Psoas muscle (tissue), 8 donors: Measurements from ENCODE around the gene RINL. TPM values are rescaled to one million over a fixed set of nuclear protein-coding genes. Genes with fewer than 3 reads are reported as not detected.

Source experiments
- ATAC-seq, 4 donors: fragments of 200-7000 bp; cut with Tn5 transposase; one replicate each; pipeline ENCODE4 v1.9.1; 2020; ENCODE audit warnings: moderate library complexity in 3 of 4, mild to moderate bottlenecking in 2 of 4
- DNase-seq, 2 donors: peaks; one replicate each; pipeline ENCODE4 v3.0.0-alpha.2; 2020
- H3K27ac ChIP-seq: fragments of 200-600 bp; one replicate; pipeline ENCODE4 v1.8.0; 2022
- H3K27me3 ChIP-seq, 3 donors: fragments of 200-600 bp in 1 of 3; one replicate each; pipeline versions ENCODE4 v1.6.1 to v1.8.0; 2013 to 2022; ENCODE audit warnings: low read length in 2 of 3, mild to moderate bottlenecking in 2 of 3, moderate library complexity in 1 of 3; ENCODE audit not compliant: insufficient read depth in 3 of 3
- H3K36me3 ChIP-seq, 2 donors: fragments of 200-600 bp in 1 of 2; one replicate each; pipeline versions ENCODE4 v1.6.1 to v1.8.0; 2013 to 2022; ENCODE audit warnings: low read depth in 1 of 2, mild to moderate bottlenecking in 1 of 2, moderate library complexity in 1 of 2; ENCODE audit not compliant: insufficient read depth in 1 of 2
- H3K4me1 ChIP-seq: fragments of 200-600 bp; one replicate; pipeline ENCODE4 v1.8.0; 2022
- H3K4me3 ChIP-seq: fragments of 200-600 bp; one replicate; pipeline ENCODE4 v1.8.0; 2022; ENCODE audit warnings: mild to moderate bottlenecking
- H3K9me3 ChIP-seq: fragments of 200-600 bp; one replicate; pipeline ENCODE4 v1.8.0; 2022
- WGBS, 3 donors: extraction: QIAGEN DNeasy Blood & Tissue Kit; methylation state at CpG; one replicate each; pipeline versions ENCODE4 v1.1.6 to v1.1.7; 2013; 5-methylcytosine and 5-hydroxymethylcytosine counted together
- intact Hi-C, 2 donors: fragments of 100-400 bp; cut with DNase I; formaldehyde crosslinking; loops; one replicate each; pipeline versions ENCODE4 v1.11.0 to v1.14.2; 2022
- polyA plus RNA-seq, 3 donors: library from polyadenylated mRNA; stranded (reverse); fragments of 200-250 nt; gene quantifications; one replicate each; pipeline ENCODE4 v1.2.3, GENCODE V29; 2013
- total RNA-seq, 4 donors: library from RNA; stranded (reverse); fragmentation: NEBNext Ultra II Directional in 2 of 4; extraction: Animal tissue kit (Norgen Biotek cat#: 25700) in 2 of 4; gene quantifications; one replicate each; pipeline versions ENCODE4 v1.2.1 to v1.2.4, GENCODE V29; 2021 to 2023
- TF ChIP-seq, protein P1 (sequence below): fragments of 200-600 bp; IDR thresholded peaks from one replicate; pipeline ENCODE4 v1.8.0; 2022; ENCODE audit warnings: antibody characterized with exemption
- donor health status: healthy with polysubstance abuse.
- donor health status: DM: no; HTN: no; CAD: no; lungs with moderate emphysema.
- donor health status: Bipolar disorder and iron deficiency.
- donor health status: healthy.
- donor health status: DM: yes; HTN: yes; CAD: no.
- donor health status: DM: no; HTN: no; CAD: no.
- donor health status: DM: no; HTN: no; CAD: no.
- donor health status: DM: yes; HTN: yes; CAD: no.

The RINL gene
- total and polyA plus RNA-seq, 7 donors = 1.5 to 4.8 (median 2.2) TPM

DNA sequence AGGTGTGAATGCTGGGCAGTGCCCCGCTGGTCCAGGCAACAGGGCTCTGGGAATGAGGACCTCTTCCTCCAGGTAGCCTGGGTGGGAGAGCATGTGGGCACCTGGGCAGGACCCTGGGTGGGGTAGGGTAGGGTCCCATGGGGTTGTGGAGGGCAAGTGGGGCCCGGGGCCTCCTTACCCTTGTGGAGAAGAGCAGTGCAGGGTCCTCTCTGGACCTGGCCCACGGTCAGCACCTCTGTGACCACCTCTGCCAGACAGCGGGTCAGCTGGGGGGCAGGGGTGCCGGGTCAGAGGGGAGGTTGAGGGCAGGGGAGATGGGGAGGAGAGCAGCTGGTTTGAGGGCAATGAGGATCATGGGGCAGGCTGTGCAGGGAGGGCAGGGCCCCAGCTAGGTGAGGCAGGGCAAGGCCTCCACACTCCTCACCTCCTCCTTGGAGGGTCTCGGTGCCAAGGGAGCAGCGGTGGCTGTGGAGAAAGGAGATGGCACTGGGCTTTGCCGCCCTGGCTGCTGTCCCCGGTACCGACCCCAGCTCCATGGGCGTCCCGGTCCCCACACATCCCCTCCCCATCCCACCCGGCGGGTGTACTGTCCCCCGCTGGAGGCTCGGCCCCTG, 33.4 kb upstream of the RINL start:
- WGBS, 3 donors = 57 to 72% (median 59%) methylated on average over 13 to 16 of the region's 16 CpGs
- no peak overlapping the region for H3K27ac ChIP-seq
- no peaks in the 10 kb centered on the region for H3K27me3 ChIP-seq
- H3K36me3 ChIP-seq = peaks cover 2 to 39% of the 10 kb centered on the region in 2 donors
- H3K4me3 ChIP-seq = no peak overlapping the region
- ATAC-seq (no peak), DNase-seq (no peak)
- TF ChIP-seq, protein P1, sequence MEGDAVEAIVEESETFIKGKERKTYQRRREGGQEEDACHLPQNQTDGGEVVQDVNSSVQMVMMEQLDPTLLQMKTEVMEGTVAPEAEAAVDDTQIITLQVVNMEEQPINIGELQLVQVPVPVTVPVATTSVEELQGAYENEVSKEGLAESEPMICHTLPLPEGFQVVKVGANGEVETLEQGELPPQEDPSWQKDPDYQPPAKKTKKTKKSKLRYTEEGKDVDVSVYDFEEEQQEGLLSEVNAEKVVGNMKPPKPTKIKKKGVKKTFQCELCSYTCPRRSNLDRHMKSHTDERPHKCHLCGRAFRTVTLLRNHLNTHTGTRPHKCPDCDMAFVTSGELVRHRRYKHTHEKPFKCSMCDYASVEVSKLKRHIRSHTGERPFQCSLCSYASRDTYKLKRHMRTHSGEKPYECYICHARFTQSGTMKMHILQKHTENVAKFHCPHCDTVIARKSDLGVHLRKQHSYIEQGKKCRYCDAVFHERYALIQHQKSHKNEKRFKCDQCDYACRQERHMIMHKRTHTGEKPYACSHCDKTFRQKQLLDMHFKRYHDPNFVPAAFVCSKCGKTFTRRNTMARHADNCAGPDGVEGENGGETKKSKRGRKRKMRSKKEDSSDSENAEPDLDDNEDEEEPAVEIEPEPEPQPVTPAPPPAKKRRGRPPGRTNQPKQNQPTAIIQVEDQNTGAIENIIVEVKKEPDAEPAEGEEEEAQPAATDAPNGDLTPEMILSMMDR = no peak
- no peaks in the 10 kb centered on the region for H3K9me3 ChIP-seq
- no peaks in the 10 kb centered on the region for H3K4me1 ChIP-seq
- intact Hi-C loops = no loop called here

DNA sequence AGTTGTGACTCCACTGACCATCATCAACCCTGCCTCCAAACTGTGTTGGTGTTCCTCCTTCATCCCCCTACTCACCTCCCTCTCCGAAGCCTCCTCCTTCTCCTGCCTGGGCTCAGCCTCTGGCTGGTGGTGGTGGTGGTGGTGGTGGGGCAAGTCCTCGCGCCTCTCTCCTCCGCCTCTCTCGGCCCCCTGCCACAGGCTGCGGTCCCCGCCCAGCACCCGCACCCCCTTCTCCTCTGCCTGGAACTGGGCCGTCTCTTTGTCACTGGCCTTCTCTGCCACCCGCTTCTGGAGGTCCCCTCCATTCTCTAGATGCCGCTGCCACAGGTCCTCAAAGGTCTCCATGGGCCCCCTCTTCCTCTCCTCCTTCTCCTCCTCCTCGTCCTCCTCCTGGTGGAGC, 32.4 kb upstream of the RINL start:
- intact Hi-C loops = no loop called here
- 93 to 96% (median 95%) methylated on average over 11 to 12 of the region's 12 CpGs for WGBS, 3 donors
- no peak overlapping the region for H3K4me3 ChIP-seq
- no peaks in the 10 kb centered on the region for H3K9me3 ChIP-seq
- TF ChIP-seq, protein P1 = no peak
- ATAC-seq (no peak), DNase-seq (no peak)
- no peaks in the 10 kb centered on the region for H3K27me3 ChIP-seq
- peaks cover 2 to 41% of the 10 kb centered on the region in 2 donors for H3K36me3 ChIP-seq
- H3K27ac ChIP-seq = no peak overlapping the region
- H3K4me1 ChIP-seq = no peaks in the 10 kb centered on the region

GRCh38 chr19:38908911-38909310, 30.8 kb upstream of the RINL start:
- DNase-seq (no peak), ATAC-seq (no peak)
- TF ChIP-seq, protein P1 = no peak
- WGBS, 3 donors = 82 to 87% (median 85%) methylated on average over 10 of the region's 10 CpGs
- H3K9me3 ChIP-seq = no peaks in the 10 kb centered on the region
- H3K36me3 ChIP-seq = peaks cover 0 to 50% of the 10 kb centered on the region in 2 donors
- H3K4me3 ChIP-seq = no peak overlapping the region
- no peak overlapping the region for H3K27ac ChIP-seq
- H3K27me3 ChIP-seq = no peaks in the 10 kb centered on the region
- intact Hi-C loops = no loop called here
- H3K4me1 ChIP-seq = no peaks in the 10 kb centered on the region

DNA sequence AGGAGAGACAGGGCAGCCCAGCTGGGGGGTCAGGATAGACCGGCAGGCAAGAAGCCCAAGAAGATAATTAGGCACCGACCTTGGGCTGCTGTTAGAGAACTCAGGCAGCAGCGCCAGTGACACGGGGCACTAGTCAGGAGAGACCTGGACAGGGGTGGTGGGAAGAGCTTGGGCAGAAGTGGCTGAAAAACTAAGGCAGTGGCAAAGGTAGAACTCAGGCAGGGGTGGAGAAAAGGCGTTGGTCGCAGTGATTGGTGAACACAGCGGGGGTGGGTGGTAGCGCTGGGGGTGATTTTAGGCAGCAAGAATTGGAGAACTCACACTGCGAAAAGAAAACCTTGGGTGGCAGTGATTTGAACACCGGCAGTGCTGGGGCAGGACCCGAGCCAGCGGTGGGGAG, 29.6 kb upstream of the RINL start:
- peaks cover 0 to 60% of the 10 kb centered on the region in 2 donors for H3K36me3 ChIP-seq
- H3K27ac ChIP-seq = no peak overlapping the region
- DNase-seq (no peak), ATAC-seq (no peak)
- H3K4me1 ChIP-seq = no peaks in the 10 kb centered on the region
- intact Hi-C loops = no loop called here
- no peak overlapping the region for H3K4me3 ChIP-seq
- TF ChIP-seq, protein P1 = no peak
- H3K27me3 ChIP-seq = no peaks in the 10 kb centered on the region
- H3K9me3 ChIP-seq = no peaks in the 10 kb centered on the region
- 94 to 95% (median 94%) methylated on average over 12 of the region's 12 CpGs for WGBS, 3 donors

- Histone ChIP-seq H3K4me1 (no peaks in the 10 kb centered on the region), H3K27me3 (no peaks in the 10 kb centered on the region), H3K9me3 (no peaks in the 10 kb centered on the region), H3K4me3 (no peak overlapping the region), H3K36me3 (peaks cover 0 to 60% of the 10 kb centered on the region in 2 donors), H3K27ac (no peak overlapping the region)
- DNase-seq = no peak
- no peak for ATAC-seq
- WGBS, 3 donors = 93 to 95% (median 94%) methylated on average over 29 of the region's 29 CpGs
- intact Hi-C loops = no loop called here
- TF ChIP-seq, protein P1 = no peak
Observed at GRCh38 chr19:38907227-38907626, 29.2 kb upstream of the RINL start.
